ENCODE measurements around the gene COMTD1.

DNA sequence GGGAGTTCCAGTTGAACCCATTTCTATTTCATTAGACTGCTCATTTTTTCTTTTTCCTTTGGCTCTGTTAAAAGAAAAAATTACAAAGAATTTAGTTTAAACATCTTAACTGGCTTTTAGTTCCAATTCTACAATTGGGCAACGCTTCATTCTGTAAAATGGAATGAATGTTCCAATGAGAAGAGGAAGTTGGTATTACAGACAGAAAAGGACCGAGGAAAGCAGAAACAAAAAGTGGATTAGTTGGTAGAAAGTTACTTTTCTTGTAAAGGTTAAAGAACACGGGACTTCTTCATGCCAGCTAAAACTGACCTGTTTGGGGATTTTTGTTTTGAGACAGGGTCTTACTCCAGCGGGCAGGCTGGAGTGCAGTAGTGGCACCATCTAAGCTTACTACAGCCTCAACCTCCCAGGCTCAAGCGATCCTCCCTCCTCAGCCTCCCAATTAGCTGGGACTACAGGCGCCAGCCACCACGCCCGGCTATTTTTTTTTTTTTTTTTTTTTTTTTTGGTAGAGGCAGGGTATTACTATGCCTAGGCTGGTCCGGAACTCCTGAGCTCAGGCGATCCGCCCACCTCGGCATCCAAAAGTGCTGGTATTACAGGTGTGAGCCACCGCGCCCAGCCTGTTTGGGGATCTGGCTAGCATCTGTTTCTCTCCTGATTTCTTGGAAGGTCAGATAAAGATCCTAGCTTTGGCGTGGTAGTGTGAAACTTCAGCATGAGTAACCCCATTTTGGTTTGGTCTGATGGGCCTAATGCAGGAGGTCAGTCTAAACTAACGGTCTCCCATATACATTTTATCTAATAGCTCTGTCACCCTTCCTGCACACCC is 26.5 kb downstream of the COMTD1 start:
- no peak for TF ChIP-seq POLR2A (IDR thresholded peaks at IDR 0.05)
- TF ChIP-seq, protein P1, sequence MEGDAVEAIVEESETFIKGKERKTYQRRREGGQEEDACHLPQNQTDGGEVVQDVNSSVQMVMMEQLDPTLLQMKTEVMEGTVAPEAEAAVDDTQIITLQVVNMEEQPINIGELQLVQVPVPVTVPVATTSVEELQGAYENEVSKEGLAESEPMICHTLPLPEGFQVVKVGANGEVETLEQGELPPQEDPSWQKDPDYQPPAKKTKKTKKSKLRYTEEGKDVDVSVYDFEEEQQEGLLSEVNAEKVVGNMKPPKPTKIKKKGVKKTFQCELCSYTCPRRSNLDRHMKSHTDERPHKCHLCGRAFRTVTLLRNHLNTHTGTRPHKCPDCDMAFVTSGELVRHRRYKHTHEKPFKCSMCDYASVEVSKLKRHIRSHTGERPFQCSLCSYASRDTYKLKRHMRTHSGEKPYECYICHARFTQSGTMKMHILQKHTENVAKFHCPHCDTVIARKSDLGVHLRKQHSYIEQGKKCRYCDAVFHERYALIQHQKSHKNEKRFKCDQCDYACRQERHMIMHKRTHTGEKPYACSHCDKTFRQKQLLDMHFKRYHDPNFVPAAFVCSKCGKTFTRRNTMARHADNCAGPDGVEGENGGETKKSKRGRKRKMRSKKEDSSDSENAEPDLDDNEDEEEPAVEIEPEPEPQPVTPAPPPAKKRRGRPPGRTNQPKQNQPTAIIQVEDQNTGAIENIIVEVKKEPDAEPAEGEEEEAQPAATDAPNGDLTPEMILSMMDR (IDR thresholded peaks at IDR 0.05): no peak
